Neural progenitor cell (in vitro differentiated cells): Measurements from ENCODE around the gene IL31RA. TPM values are rescaled to one million over a fixed set of nuclear protein-coding genes. Genes with fewer than 3 reads are reported as not detected.

Experiments used
- DNase-seq: peaks from one replicate; pipeline ENCODE4 v3.0.0-alpha.2; 2016; ENCODE audit warnings: low spot score
- H2AFZ ChIP-seq: fragments of 200-600 bp; sonication (generic); replicated peaks from 2 replicates; pipeline ENCODE4 v1.6.1; 2016; ENCODE audit warnings: antibody characterized with exemption
- H3F3A ChIP-seq: fragments of 200-600 bp; sonication (generic); 2 replicates; pipeline ENCODE4 v1.6.1; 2016; ENCODE audit warnings: antibody characterized with exemption, low read depth
- H3K27ac ChIP-seq: fragments of 200-600 bp; sonication (generic); 2 replicates; pipeline ENCODE4 v1.5.1; 2016; ENCODE audit warnings: mild to moderate bottlenecking
- H3K27me3 ChIP-seq: fragments of 200-600 bp; sonication (generic); 2 replicates; pipeline ENCODE4 v1.6.1; 2016; ENCODE audit warnings: mild to moderate bottlenecking, moderate library complexity
- H3K36me3 ChIP-seq: fragments of 200-600 bp; sonication (generic); 2 replicates; pipeline ENCODE4 v1.5.1; 2016
- H3K4me1 ChIP-seq: fragments of 200-600 bp; sonication (generic); 2 replicates; pipeline ENCODE4 v1.6.1; 2016; ENCODE audit warnings: mixed run types
- H3K4me2 ChIP-seq: fragments of 200-600 bp; sonication (generic); 2 replicates; pipeline ENCODE4 v1.6.1; 2016
- H3K4me3 ChIP-seq: fragments of 200-600 bp; sonication (generic); 2 replicates; pipeline ENCODE4 v1.5.1; 2016
- H3K79me2 ChIP-seq: fragments of 200-600 bp; sonication (generic); 2 replicates; pipeline ENCODE4 v1.6.1; 2016; ENCODE audit warnings: low read depth
- H3K9ac ChIP-seq: fragments of 200-600 bp; sonication (generic); 2 replicates; pipeline ENCODE4 v1.6.1; 2016
- H3K9me3 ChIP-seq: fragments of 200-600 bp; sonication (generic); 2 replicates; pipeline ENCODE4 v1.5.1; 2016; ENCODE audit warnings: low read depth
- H4K20me1 ChIP-seq: fragments of 200-600 bp; sonication (generic); 2 replicates; pipeline ENCODE4 v1.6.1; 2016; ENCODE audit warnings: low read depth
- H3K27ac Mint-ChIP-seq: 3 replicates; pipeline ENCODE4 v1.8.0; 2021; ENCODE audit warnings: mixed read lengths
- H3K27me3 Mint-ChIP-seq: 2 replicates; pipeline ENCODE4 v1.8.0; 2022; ENCODE audit warnings: low read depth, mild to moderate bottlenecking, inconsistent platforms, moderate library complexity, mixed read lengths; ENCODE audit not compliant: insufficient read depth
- H3K36me3 Mint-ChIP-seq: 3 replicates; pipeline ENCODE4 v1.8.0; 2021; ENCODE audit warnings: mixed read lengths
- H3K4me1 Mint-ChIP-seq: 3 replicates; pipeline ENCODE4 v1.8.0; 2021; ENCODE audit warnings: mixed read lengths
- H3K4me3 Mint-ChIP-seq: 3 replicates; pipeline ENCODE4 v1.8.0; 2021; ENCODE audit warnings: mild to moderate bottlenecking, moderate library complexity, mixed read lengths
- H3K9me3 Mint-ChIP-seq: 3 replicates; pipeline ENCODE4 v1.8.0; 2020; ENCODE audit warnings: mixed read lengths
- CTCF ChIP-seq: fragments of 200-600 bp; sonication (generic); IDR thresholded peaks from 2 replicates; pipeline ENCODE4 v1.5.1; 2017; ENCODE audit warnings: antibody characterized with exemption, mild to moderate bottlenecking
- EZH2 ChIP-seq: fragments of 200-600 bp; sonication (generic); IDR thresholded peaks from 2 replicates; pipeline ENCODE4 v1.6.1; 2017; ENCODE audit warnings: antibody characterized with exemption, mild to moderate bottlenecking, moderate library complexity
- EZH2phosphoT487 ChIP-seq: fragments of 200-600 bp; sonication (generic); IDR thresholded peaks from 2 replicates; pipeline ENCODE4 v1.6.1; 2017; ENCODE audit warnings: antibody characterized with exemption
- total RNA-seq: library from RNA; depleted of rRNA; stranded (reverse); fragments of >200 nt; gene quantifications from 2 replicates; pipeline ENCODE4 v1.2.3, GENCODE V29; 2015; ENCODE audit warnings: low replicate concordance

The IL31RA gene
- total RNA-seq, 1 donor from 2014 or later = not detected

GRCh38 chr5:55892479-55892878, 41.3 kb downstream of the IL31RA start:
- Mint-ChIP-seq H3K27me3 (peaks cover 7% of the 10 kb centered on the region), H3K4me1 (no peaks in the 10 kb centered on the region)

GRCh38 chr5:55894135-55894534, 43.0 kb downstream of the IL31RA start:
- Mint-ChIP-seq H3K4me3 (no peak overlapping the region), H3K27me3 (peaks cover 7% of the 10 kb centered on the region), H3K9me3 (peaks cover 2% of the 10 kb centered on the region), H3K4me1 (no peaks in the 10 kb centered on the region), H3K36me3 (no peaks in the 10 kb centered on the region), H3K27ac (no peak overlapping the region)
- no peak overlapping the region for H3K9ac ChIP-seq
- DNase-seq = no peak
- H3K79me2 ChIP-seq = no peaks in the 10 kb centered on the region
- H3K4me2 ChIP-seq = no peak overlapping the region
- H3K36me3 ChIP-seq = no peaks in the 10 kb centered on the region
- no peak overlapping the region for H2AFZ ChIP-seq
- no peaks in the 10 kb centered on the region for H3K4me1 ChIP-seq
- no peaks in the 10 kb centered on the region for H4K20me1 ChIP-seq
- no peaks in the 10 kb centered on the region for H3K9me3 ChIP-seq
- H3K27me3 ChIP-seq = no peaks in the 10 kb centered on the region
- H3F3A ChIP-seq = no peaks in the 10 kb centered on the region
- no peak for TF ChIP-seq CTCF
- no peak for TF ChIP-seq EZH2
- no peak for TF ChIP-seq EZH2phosphoT487
- H3K27ac ChIP-seq = no peak overlapping the region
- no peak overlapping the region for H3K4me3 ChIP-seq

More at GRCh38 chr5:55892479-55892878, 41.3 kb downstream of the IL31RA start:
- H3K4me1 ChIP-seq = no peaks in the 10 kb centered on the region
- H3K36me3 ChIP-seq = no peaks in the 10 kb centered on the region
- Mint-ChIP-seq H3K4me3 (no peak overlapping the region), H3K36me3 (no peaks in the 10 kb centered on the region), H3K9me3 (peaks cover 2% of the 10 kb centered on the region), H3K27ac (no peak overlapping the region)
- H3K4me3 ChIP-seq = no peak overlapping the region
- no peak for DNase-seq
- no peaks in the 10 kb centered on the region for H3K9me3 ChIP-seq
- TF ChIP-seq EZH2 = no peak
- TF ChIP-seq CTCF = no peak
- no peak for TF ChIP-seq EZH2phosphoT487
- H3K27me3 ChIP-seq = no peaks in the 10 kb centered on the region
- no peak overlapping the region for H3K9ac ChIP-seq
- no peak overlapping the region for H2AFZ ChIP-seq
- no peaks in the 10 kb centered on the region for H3K79me2 ChIP-seq
- no peak overlapping the region for H3K4me2 ChIP-seq
- no peaks in the 10 kb centered on the region for H3F3A ChIP-seq
- no peak overlapping the region for H3K27ac ChIP-seq
- H4K20me1 ChIP-seq = no peaks in the 10 kb centered on the region

- H3K27me3 ChIP-seq = no peaks in the 10 kb centered on the region
- Mint-ChIP-seq H3K9me3 (peaks cover 2% of the 10 kb centered on the region), H3K4me3 (no peak overlapping the region), H3K27me3 (peaks cover 7% of the 10 kb centered on the region), H3K27ac (no peak overlapping the region), H3K4me1 (no peaks in the 10 kb centered on the region), H3K36me3 (no peaks in the 10 kb centered on the region)
- H3K79me2 ChIP-seq = no peaks in the 10 kb centered on the region
- no peak for TF ChIP-seq EZH2phosphoT487
- TF ChIP-seq CTCF = no peak
- no peak for TF ChIP-seq EZH2
- no peak overlapping the region for H3K4me3 ChIP-seq
- H3F3A ChIP-seq = no peaks in the 10 kb centered on the region
- DNase-seq = no peak
- H3K4me2 ChIP-seq = no peak overlapping the region
- H3K9ac ChIP-seq = no peak overlapping the region
- no peaks in the 10 kb centered on the region for H3K4me1 ChIP-seq
- no peak overlapping the region for H3K27ac ChIP-seq
- no peaks in the 10 kb centered on the region for H3K36me3 ChIP-seq
- no peak overlapping the region for H2AFZ ChIP-seq
- no peaks in the 10 kb centered on the region for H3K9me3 ChIP-seq
- H4K20me1 ChIP-seq = no peaks in the 10 kb centered on the region
Measured at GRCh38 chr5:55895346-55895745, 44.2 kb downstream of the IL31RA start.
